ENCODE measurements around the gene MCF2L.
"Not testable (repeated sequence)": the region's sequence is repeated elsewhere in the genome, so short reads cannot be mapped to it uniquely, and the experiment has no call there.

The MCF2L gene

GRCh38 chr13:113017506-113018215, 48.6 kb downstream of the MCF2L start:
- DNase-seq (ENCODE audit: low read depth), result no peak

DNA sequence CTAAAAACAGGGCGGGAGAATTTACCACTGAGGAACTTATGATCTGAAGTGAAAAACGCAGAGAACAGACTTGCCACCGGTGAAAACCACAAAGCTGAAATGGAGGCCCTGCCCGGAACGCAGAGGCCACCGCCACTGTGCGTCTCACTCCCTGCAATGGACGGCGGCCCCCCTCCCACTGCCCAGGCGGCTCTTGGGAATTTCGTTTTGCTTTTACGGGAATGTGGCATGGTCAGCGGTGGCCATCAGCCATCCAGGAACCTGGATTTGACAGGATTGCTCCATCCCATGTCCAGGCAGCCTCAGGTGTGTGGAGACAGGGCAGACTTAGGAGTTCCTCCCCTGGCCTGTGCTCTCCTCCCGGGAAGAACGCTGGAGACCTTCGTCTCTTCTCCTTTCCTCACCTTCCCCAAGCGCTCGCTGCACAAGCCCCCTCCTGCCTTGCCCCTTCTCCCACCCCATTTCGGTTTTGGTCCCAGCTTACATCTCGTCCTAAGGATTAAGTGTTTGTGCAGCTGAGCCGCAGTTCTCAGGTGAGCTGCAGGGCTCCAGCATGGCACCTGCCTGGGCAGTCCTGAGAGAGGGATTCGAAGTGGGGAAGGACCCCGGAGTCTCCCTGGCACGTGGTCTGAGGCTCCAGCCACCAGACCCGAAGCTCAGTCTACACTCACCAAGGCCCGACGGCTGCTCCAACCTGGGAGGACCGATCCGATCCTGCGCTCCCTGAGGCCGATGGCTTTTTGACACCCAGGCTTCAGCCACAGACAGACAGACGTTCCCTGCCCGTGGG, 49.9 kb downstream of the MCF2L start:
- no peak for DNase-seq (ENCODE audit: low read depth)

- no peak for DNase-seq (ENCODE audit: low read depth)
These were observed 51.5 kb downstream of the MCF2L start for GRCh38 chr13:113020323-113021080.

DNA sequence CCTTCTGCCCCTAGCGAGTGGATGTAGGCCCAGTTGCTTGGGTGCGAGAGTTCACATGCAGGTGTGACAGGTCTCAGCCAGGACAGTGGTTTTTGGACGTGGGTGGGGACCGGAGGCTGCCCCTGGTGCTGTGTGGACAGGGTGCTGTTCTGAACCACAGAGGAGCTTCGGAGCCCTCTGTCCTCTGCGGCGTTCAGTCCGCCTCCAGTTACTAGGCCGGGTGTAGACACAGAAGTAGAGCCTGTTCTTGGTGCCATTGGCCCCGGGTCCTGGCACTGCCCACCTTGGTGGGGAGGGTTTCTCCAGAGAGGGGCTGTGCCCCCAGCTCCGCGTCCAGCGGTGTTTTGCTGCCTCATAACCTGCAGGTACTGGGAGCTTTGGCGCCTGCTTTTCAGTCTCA, 52.4 kb downstream of the MCF2L start:
- DNase-seq (ENCODE audit: low read depth), result no peak

DNA sequence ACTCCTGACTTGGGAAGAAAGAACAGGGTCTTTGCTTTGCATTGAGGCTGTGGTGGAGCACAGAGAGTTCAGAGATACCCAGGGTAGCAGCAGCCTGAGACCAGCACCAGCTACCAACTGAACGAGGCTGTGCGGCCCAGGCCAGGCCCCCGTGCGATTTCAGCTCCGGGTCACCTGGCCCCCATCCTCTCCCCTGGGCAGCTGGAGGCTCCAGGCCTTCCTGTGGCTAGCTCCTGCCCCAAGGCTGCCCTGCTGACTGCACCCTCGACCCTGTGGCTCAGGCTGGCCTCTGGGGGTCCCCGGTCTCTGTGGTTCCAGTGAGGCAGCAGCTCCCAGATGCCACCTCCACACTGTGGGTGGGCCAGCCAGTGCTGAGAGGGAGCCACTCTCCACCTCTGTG, 52.8 kb downstream of the MCF2L start:
- no peak for DNase-seq (ENCODE audit: low read depth)

- no peak for DNase-seq (ENCODE audit: low read depth)
These were observed 53.4 kb downstream of the MCF2L start for GRCh38 chr13:113022391-113022744.

DNA sequence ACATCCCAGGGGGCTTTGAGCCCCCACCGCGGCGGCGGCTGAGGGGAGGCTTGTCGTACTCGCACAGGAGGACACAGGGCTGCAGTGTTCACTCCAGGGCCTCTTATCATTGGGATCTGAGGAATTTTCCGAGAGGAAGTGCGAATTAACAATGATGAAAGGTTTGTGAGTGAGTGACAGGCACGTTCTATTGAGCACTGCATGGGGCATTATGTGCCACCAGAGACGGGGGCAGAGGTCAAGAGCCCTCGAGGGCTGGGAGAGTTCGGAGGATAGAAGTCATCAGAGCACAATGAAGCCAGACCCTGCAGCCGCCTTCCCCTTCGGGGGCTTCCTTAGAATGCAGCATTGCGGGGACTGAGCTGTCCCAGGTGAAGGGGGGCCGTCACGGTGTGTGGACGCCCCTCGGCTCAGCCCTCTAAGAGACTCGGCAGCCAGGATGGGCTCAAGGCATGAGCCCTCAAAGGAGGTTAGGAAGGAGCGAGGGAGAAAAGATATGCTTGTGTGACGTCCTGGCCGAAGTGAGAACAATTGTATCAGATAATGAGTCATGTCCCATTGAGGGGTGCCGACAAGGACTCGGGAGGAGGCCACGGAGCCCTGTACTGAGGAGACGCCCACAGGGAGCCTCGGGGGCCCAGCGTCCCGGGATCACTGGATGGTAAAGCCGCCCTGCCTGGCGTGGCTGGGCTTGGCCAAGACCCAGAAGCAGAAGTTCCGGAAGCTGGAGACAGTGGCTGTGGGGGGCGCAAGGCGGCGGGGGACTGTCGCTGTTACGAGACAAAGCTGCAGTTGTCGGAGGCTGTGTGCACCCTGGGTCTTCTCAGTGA, 53.9 kb downstream of the MCF2L start:
- no peak for DNase-seq (ENCODE audit: low read depth)

DNA sequence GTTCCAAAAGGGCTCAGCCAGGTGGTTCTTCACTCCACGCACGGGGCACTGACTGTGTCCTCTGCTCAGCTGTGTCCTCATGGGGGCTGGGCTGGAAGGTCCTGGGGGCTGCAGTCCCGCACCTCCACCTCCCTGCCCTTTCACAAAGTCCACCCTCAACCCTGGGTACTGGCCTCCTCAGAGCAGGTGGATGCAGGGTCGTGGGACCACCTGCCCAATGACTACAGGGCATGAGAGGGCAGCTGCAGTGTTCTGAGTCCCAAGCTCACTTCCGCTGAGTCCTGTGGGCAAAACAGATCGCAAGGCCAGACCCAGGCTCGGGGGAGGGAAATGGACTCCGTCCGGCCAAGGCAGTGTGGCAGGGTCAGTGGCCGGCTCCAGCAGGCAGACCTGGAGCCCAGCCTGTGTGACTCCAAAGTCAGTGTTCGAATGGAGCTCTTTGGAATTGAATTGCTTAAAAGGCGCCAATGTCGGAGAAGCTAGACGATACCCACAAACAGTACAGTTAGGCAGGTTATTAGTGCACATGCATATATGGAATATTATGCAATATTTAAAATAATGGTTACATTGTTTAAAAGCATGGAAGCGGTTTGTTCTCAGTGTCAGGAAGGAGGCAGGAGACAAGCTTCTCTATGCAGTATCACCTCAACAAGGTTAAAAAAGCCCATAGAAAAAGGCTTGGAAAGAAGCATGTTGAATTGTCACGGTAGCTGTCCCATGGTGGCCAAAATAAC, 54.8 kb downstream of the MCF2L start:
- DNase-seq (ENCODE audit: low read depth), result no peak

- no peak for DNase-seq (ENCODE audit: low read depth)
These were observed 55.5 kb downstream of the MCF2L start for GRCh38 chr13:113024466-113024865.

DNA sequence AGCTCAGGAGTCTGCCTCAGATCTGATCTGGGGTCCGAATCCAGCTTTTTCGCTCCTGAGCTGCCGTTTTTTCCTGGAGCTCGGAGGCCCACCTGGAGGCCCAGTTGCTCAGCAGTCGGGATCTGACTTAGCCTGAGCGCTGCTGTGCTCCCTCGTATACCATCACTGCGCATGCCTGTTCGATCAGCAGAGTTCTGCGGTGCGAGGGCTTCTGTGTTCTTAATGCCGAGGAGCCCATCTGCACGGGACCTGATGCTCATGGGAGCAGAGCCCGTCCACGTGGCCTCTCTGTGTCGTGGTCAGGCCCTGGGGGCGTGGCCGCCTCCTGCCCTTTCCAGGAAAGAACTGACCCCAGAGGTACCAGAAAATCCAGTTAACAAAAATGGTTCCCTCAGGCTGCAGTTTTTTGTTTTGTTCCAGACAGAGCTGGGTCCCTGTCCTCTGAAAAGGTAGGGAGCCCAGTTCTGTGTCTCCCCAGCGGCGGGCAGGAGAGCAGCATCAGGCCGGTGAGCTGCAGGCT, 57.4 kb downstream of the MCF2L start:
- no peak for DNase-seq (ENCODE audit: low read depth)

- DNase-seq (ENCODE audit: low read depth), result no peak
These were observed 58.1 kb downstream of the MCF2L start for GRCh38 chr13:113027095-113027494.

- no peak for DNase-seq (ENCODE audit: low read depth)
These were observed 58.6 kb downstream of the MCF2L start for GRCh38 chr13:113027566-113027965.

- DNase-seq (ENCODE audit: low read depth), result no peak
These were observed 59.5 kb downstream of the MCF2L start for GRCh38 chr13:113028336-113029060.

DNA sequence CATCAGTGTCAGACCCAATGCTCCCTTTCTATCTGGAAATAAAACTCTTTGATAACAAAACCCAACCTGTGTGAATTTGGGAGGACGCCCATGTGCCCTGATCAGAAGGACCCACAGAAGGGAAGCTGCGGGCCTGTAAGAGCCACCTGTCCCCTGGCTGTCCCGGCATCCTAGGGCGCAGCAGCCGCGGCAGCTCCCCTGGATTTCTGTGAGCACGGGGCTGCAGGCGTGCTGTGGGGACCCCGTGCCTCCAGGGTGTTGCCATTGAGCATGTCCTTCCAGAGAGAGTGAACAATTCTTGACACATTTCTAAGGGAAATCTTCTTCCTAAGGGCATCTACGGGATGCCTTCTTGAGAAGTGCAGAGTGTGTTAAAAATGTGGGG, 60.0 kb downstream of the MCF2L start:
- no peak for DNase-seq (ENCODE audit: low read depth)

DNA sequence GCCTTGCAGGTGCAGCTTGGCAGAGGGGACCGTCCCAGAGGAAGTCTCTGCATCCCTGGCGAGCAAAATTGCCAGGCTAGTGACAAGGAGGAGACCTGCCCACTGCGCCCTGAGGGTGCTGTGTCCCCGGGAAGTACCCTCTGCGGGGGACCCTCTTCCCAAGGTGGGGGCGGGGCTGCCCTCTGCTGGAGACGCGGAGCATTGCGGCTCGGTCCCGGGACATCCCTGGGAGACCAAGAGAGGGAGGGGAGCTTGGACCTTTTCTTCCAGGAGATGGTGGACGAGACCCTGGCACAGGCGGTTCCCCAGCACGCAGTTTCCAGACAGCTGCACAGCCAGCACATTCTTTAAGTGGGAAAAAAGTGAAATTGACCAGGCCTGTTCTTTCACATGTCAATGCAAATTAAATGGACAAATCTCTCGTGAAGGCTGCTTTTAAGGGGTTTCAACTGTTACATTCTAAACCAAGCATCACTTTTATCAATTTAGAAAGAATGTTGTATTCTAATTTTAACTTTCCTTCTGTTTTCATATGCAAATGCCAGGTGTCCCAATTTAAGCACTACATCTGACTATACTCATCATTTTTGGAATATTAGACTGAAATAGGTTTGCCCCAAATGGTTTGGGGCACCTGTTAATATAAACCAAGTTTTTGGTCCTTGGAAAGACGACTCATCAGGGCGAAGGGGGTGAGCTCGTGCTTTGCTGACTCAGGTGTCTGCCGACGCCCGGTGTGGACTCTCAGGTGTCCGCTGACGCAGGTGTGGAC, 60.7 kb downstream of the MCF2L start:
- DNase-seq (ENCODE audit: low read depth), result peak; percentile 38

DNA sequence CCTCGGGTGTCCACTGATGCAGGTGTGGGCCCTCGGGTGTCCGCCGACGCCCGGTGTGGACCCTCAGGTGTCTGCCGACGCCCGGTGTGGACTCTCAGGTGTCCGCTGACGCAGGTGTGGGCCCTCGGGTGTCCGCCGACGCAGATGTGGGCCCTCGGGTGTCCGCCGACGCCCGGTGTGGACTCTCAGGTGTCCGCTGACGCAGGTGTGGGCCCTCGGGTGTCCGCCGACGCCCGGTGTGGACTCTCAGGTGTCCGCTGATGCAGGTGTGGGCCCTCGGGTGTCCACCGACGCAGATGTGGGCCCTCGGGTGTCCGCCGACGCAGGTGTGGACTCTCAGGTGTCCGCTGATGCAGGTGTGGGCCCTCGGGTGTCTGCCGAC, 61.2 kb downstream of the MCF2L start:
- DNase-seq (ENCODE audit: low read depth), result not testable (repeated sequence)

- DNase-seq (ENCODE audit: low read depth), result no peak
These were observed 62.5 kb downstream of the MCF2L start for GRCh38 chr13:113031465-113031864.

- DNase-seq (ENCODE audit: low read depth), result no peak
These were observed 63.3 kb downstream of the MCF2L start for GRCh38 chr13:113032291-113032690.

GRCh38 chr13:113033054-113033850, 64.2 kb downstream of the MCF2L start:
- DNase-seq (ENCODE audit: low read depth), result no peak
